SK-N-SH (cell line): ENCODE data around the gene NKD1. TPM values are rescaled to one million over a fixed set of nuclear protein-coding genes. Genes with fewer than 3 reads are reported as not detected.

ENCODE experiments used
- CTCF ChIA-PET: fragments of 300-600, 350-600 bp; formaldehyde crosslinking; extraction: SDS; loops from one replicate; lab custom pipeline; 2021; lab: Yijun Ruan, JAX
- POLR2A ChIA-PET: fragments of 350-600 bp; sonication (Branson Sonifier 250); formaldehyde crosslinking; extraction: SDS; loops from one replicate; lab custom pipeline; 2020; ENCODE audit warnings: antibody characterized with exemption, inconsistent platforms; lab: Yijun Ruan, JAX
- DNase-seq: peaks from one replicate; pipeline ENCODE4 v3.0.0; 2012
- H2AFZ ChIP-seq: fragments of 200-600 bp; sonication (generic); 2 replicates; pipeline ENCODE4 v1.8.1; 2016; ENCODE audit warnings: antibody characterized with exemption, mild to moderate bottlenecking, low read depth
- H3F3A ChIP-seq: fragments of 200-600 bp; sonication (generic); replicated peaks from 2 replicates; pipeline ENCODE3; 2016; ENCODE audit warnings: antibody characterized with exemption, mild to moderate bottlenecking; ENCODE audit not compliant: insufficient read depth
- H3K27ac ChIP-seq, 2 experiments: fragments of 200-500 bp in 1 of 2; fragments of 200-600 bp in 1 of 2; sonication (Bioruptor generic) in 1 of 2; sonication (generic), shearing (Covaris generic) in 1 of 2; 2 replicates each; pipeline versions ENCODE4 v1.5.1 to v1.6.1; 2014 to 2016; ENCODE audit warnings: low read depth in 2 of 2, inconsistent platforms in 1 of 2, low read length in 1 of 2, mild to moderate bottlenecking in 1 of 2, mixed read lengths in 1 of 2
- H3K27me3 ChIP-seq: fragments of 200-600 bp; sonication (generic), shearing (Covaris generic); 2 replicates; pipeline ENCODE4 v1.6.1; 2016; ENCODE audit warnings: mixed run types; ENCODE audit not compliant: insufficient read depth
- H3K36me3 ChIP-seq, 2 experiments: fragments of 200-500 bp in 1 of 2; fragments of 200-600 bp in 1 of 2; sonication (Bioruptor generic) in 1 of 2; sonication (generic) in 1 of 2; replicated peaks in 1 of 2; 2 replicates each; pipeline versions ENCODE3 to v1.5.1; 2014 to 2016; ENCODE audit warnings: low read length in 1 of 2, mild to moderate bottlenecking in 1 of 2; ENCODE audit not compliant: insufficient read depth in 2 of 2, control insufficient read depth in 1 of 2
- H3K4me1 ChIP-seq, 2 experiments: fragments of 200-500 bp in 1 of 2; fragments of 200-600 bp in 1 of 2; sonication (Bioruptor generic) in 1 of 2; sonication (generic), shearing (Covaris generic) in 1 of 2; 2 replicates each; pipeline versions ENCODE4 v1.5.1 to v1.6.1; 2014 to 2016; ENCODE audit warnings: low read depth in 1 of 2, low read length in 1 of 2, mixed run types in 1 of 2; ENCODE audit not compliant: insufficient read depth in 2 of 2, control insufficient read depth in 1 of 2
- H3K4me2 ChIP-seq: fragments of 200-600 bp; sonication (generic), shearing (Covaris generic); 2 replicates; pipeline ENCODE4 v1.6.1; 2017; ENCODE audit warnings: mixed run types
- H3K4me3 ChIP-seq, 2 experiments: fragments of 200-500 bp in 1 of 2; fragments of 200-600 bp in 1 of 2; sonication (Bioruptor generic) in 1 of 2; sonication (generic), shearing (Covaris generic) in 1 of 2; 2 replicates each; pipeline versions ENCODE4 v1.5.1 to v1.8.1; 2014 to 2016; ENCODE audit warnings: low read depth in 2 of 2, inconsistent platforms in 1 of 2, low read length in 1 of 2, mild to moderate bottlenecking in 1 of 2, mixed read lengths in 1 of 2, moderate library complexity in 1 of 2
- H3K79me2 ChIP-seq: fragments of 200-600 bp; sonication (generic); 2 replicates; pipeline ENCODE4 v1.8.1; 2017; ENCODE audit warnings: mild to moderate bottlenecking; ENCODE audit not compliant: insufficient read depth
- H3K9ac ChIP-seq: fragments of 200-600 bp; sonication (generic); 2 replicates; pipeline ENCODE4 v1.6.1; 2017; ENCODE audit warnings: mixed run types
- H3K9me2 ChIP-seq: fragments of 200-600 bp; sonication (generic); 2 replicates; pipeline ENCODE4 v1.6.1; 2017; ENCODE audit warnings: mixed run types
- H3K9me3 ChIP-seq: fragments of 200-600 bp; sonication (generic); 2 replicates; pipeline ENCODE4 v1.6.1; 2017; ENCODE audit warnings: mixed run types, mild to moderate bottlenecking, moderate library complexity
- H4K20me1 ChIP-seq: fragments of 200-600 bp; sonication (generic); 2 replicates; pipeline ENCODE4 v1.6.1; 2017; ENCODE audit warnings: mild to moderate bottlenecking, mixed run types; ENCODE audit not compliant: insufficient read depth
- CHD2 ChIP-seq: fragments of 150-350 bp; IDR thresholded peaks from 2 replicates; pipeline ENCODE4 v1.6.1; 2018; ENCODE audit warnings: low read length; ENCODE audit not compliant: partially characterized antibody
- ELF1 ChIP-seq: IDR thresholded peaks from 2 replicates; pipeline ENCODE4 v1.4.0; 2012
- EP300 ChIP-seq, 2 experiments: IDR thresholded peaks; 2 replicates each; pipeline versions ENCODE4 v1.4.0 to v1.6.1; 2012; ENCODE audit warnings: borderline replicate concordance in 1 of 2, low read depth in 1 of 2, low read length in 1 of 2
- EZH2phosphoT487 ChIP-seq: fragments of 200-600 bp; sonication (generic); IDR thresholded peaks from 2 replicates; pipeline ENCODE4 v1.6.1; 2017; ENCODE audit warnings: low read depth, mixed run types, mild to moderate bottlenecking, antibody characterized with exemption, moderate library complexity, borderline replicate concordance
- FOXM1 ChIP-seq: IDR thresholded peaks from 2 replicates; pipeline ENCODE4 v1.4.0; 2012; ENCODE audit warnings: low read depth, mild to moderate bottlenecking
- GABPA ChIP-seq: IDR thresholded peaks from 2 replicates; pipeline ENCODE4 v1.4.0; 2012; ENCODE audit warnings: low read depth, mild to moderate bottlenecking
- GATA2 ChIP-seq: sonication (generic); formaldehyde crosslinking; IDR thresholded peaks from 2 replicates; pipeline ENCODE4 v1.5.0; 2020; ENCODE audit warnings: mild to moderate bottlenecking, missing genetic modification reagents
- MAX ChIP-seq: IDR thresholded peaks from 2 replicates; pipeline ENCODE4 v1.4.0; 2012; ENCODE audit warnings: low read depth
- MEF2A ChIP-seq: IDR thresholded peaks from 2 replicates; pipeline ENCODE4 v1.4.0; 2012; ENCODE audit warnings: low read depth, borderline replicate concordance
- MXI1 ChIP-seq: IDR thresholded peaks from 2 replicates; pipeline ENCODE4 v1.6.1; 2012; ENCODE audit warnings: mild to moderate bottlenecking, low read depth, low read length, improper control_type of control experiment
- NRF1 ChIP-seq: IDR thresholded peaks from 2 replicates; pipeline ENCODE4 v1.6.1; 2012; ENCODE audit warnings: low read depth, mild to moderate bottlenecking, low read length
- POLR2AphosphoS5 ChIP-seq: IDR thresholded peaks from 2 replicates; pipeline ENCODE4 v1.6.1; 2012; ENCODE audit warnings: low read depth, low read length
- RAD21 ChIP-seq: IDR thresholded peaks from 2 replicates; pipeline ENCODE4 v1.6.1; 2012; ENCODE audit warnings: mild to moderate bottlenecking, low read length
- RCOR1 ChIP-seq: fragments of 150-350 bp; IDR thresholded peaks from 2 replicates; pipeline ENCODE4 v1.6.1; 2017; ENCODE audit warnings: antibody characterized with exemption, low read length
- RXRA ChIP-seq: IDR thresholded peaks from 2 replicates; pipeline ENCODE4 v1.4.0; 2012; ENCODE audit warnings: low read depth, mild to moderate bottlenecking, borderline replicate concordance
- SIN3A ChIP-seq: IDR thresholded peaks from 2 replicates; pipeline ENCODE4 v1.6.1; 2012; ENCODE audit warnings: low read depth, mild to moderate bottlenecking, low read length, moderate library complexity, borderline replicate concordance
- SMC3 ChIP-seq: IDR thresholded peaks from 2 replicates; pipeline ENCODE4 v1.6.1; 2012; ENCODE audit warnings: low read depth, low read length, improper control_type of control experiment
- TAF1 ChIP-seq: IDR thresholded peaks from 2 replicates; pipeline ENCODE4 v1.6.1; 2012; ENCODE audit warnings: low read depth, mild to moderate bottlenecking, low read length, moderate library complexity, borderline replicate concordance
- USF1 ChIP-seq: IDR thresholded peaks from 2 replicates; pipeline ENCODE4 v1.4.0; 2012; ENCODE audit warnings: low read depth, borderline replicate concordance
- YY1 ChIP-seq: IDR thresholded peaks from 2 replicates; pipeline ENCODE4 v1.4.0; 2012; ENCODE audit warnings: low read depth, mild to moderate bottlenecking
- WGBS: methylation state at CpG from one replicate; pipeline ENCODE4 v1.1.6; 2017; ENCODE audit warnings: low lambda C conversion rate; 5-methylcytosine and 5-hydroxymethylcytosine counted together
- polyA plus RNA-seq, 3 experiments: library from polyadenylated mRNA; depleted of rRNA; stranded (reverse); fragments of >200 nt; gene quantifications; 2 replicates each; pipeline ENCODE4 v1.2.3, GENCODE V29; 2012
- TF ChIP-seq, protein P1 (sequence below): IDR thresholded peaks from 2 replicates; pipeline ENCODE4 v1.4.0; 2012; ENCODE audit warnings: low read depth, borderline replicate concordance

Gene NKD1
- polyA plus RNA-seq, 1 of the 3 experiments (the other 2 are of a cell fraction), result 0.02 TPM

DNA sequence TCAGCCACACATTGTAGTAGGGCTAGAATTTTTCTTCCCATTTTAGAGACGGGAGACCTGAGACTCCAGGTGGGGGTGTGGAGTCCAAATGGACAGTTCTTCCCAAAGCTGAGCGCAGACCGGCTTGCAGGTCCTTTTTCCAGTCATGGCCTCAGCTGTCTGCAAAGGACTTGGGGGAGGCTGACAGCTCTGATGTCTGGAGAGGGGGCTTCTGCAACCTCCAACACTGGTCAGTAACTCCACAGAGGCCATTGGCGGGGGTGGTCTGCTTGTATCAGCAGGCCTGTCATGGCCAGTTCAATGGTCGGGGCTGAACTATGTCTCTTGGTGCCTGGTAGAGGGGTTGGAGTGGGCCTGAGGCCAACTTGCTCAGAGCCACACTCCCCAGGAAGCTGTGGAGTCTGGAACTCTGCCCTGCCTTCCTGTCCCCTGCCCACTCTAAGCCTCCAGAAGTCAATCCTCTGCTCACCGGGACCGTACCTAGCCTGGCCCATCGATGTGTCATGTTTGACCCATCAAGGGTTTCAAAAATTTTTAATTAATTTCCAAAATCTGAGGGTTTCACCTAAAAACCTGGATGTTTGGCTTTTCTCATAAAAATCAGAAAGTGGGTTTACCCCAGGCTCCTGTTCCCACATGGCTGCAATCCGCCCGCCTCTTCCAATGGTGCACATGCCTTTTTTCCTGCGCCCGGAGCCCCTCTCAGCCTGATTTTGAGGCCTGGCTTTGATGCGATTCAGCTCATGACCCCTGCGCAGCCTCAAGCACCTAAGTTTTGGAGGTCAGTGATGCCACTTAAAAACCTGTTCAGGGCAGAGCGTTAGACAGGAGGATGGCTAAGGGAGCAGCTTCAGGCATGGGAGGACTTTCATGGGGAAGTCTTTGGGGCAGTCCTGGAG, 93.0 kb downstream of the NKD1 start:
- no peaks in the 10 kb centered on the region for H3F3A ChIP-seq
- WGBS, result 72% methylated on average over 11 of the region's 15 CpGs
- H3K9me2 ChIP-seq, result no peaks in the 10 kb centered on the region
- no peak overlapping the region for H3K4me3 ChIP-seq
- DNase-seq, result no peak
- CTCF ChIA-PET, result interaction anchor here (3.2 kb wide), 1 partner anchor 24 kb away, joined by 11 read pairs; no protein-coding TSS in a partner anchor
- H3K79me2 ChIP-seq, result no peaks in the 10 kb centered on the region
- H3K27me3 ChIP-seq, result no peaks in the 10 kb centered on the region
- no peak overlapping the region for H3K9ac ChIP-seq
- TF ChIP-seq MEF2A (no peak), CHD2 (no peak), RXRA (no peak), NRF1 (no peak), SMC3 (no peak), USF1 (no peak), TAF1 (no peak), RAD21 (no peak), MXI1 (no peak), SIN3A (no peak), FOXM1 (no peak), EZH2phosphoT487 (no peak), GABPA (no peak)
- TF ChIP-seq, protein P1, sequence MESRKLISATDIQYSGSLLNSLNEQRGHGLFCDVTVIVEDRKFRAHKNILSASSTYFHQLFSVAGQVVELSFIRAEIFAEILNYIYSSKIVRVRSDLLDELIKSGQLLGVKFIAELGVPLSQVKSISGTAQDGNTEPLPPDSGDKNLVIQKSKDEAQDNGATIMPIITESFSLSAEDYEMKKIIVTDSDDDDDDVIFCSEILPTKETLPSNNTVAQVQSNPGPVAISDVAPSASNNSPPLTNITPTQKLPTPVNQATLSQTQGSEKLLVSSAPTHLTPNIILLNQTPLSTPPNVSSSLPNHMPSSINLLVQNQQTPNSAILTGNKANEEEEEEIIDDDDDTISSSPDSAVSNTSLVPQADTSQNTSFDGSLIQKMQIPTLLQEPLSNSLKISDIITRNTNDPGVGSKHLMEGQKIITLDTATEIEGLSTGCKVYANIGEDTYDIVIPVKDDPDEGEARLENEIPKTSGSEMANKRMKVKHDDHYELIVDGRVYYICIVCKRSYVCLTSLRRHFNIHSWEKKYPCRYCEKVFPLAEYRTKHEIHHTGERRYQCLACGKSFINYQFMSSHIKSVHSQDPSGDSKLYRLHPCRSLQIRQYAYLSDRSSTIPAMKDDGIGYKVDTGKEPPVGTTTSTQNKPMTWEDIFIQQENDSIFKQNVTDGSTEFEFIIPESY, result no peak
- no peak overlapping the region for H3K27ac ChIP-seq
- H2AFZ ChIP-seq, result no peak overlapping the region
- H3K4me2 ChIP-seq, result no peak overlapping the region
- no peaks in the 10 kb centered on the region for H3K36me3 ChIP-seq
- no peaks in the 10 kb centered on the region for H4K20me1 ChIP-seq
- H3K9me3 ChIP-seq, result no peaks in the 10 kb centered on the region
- peaks cover 0 to 4% of the 10 kb centered on the region in 2 experiments; a peak in 1 of 4 replicates for H3K4me1 ChIP-seq
- POLR2A ChIA-PET, result no interaction called here

- no peaks in the 10 kb centered on the region for H3K9me3 ChIP-seq
- H4K20me1 ChIP-seq, result no peaks in the 10 kb centered on the region
- CTCF ChIA-PET, result interaction anchor here (1.3 to 3.2 kb wide), 3 partner anchors 24 to 287 kb away, joined by 4 to 11 read pairs (median 4); no protein-coding TSS in a partner anchor
- H3F3A ChIP-seq, result no peaks in the 10 kb centered on the region
- POLR2A ChIA-PET, result no interaction called here
- H3K4me2 ChIP-seq, result no peak overlapping the region
- no peaks in the 10 kb centered on the region for H3K36me3 ChIP-seq
- H2AFZ ChIP-seq, result no peak overlapping the region
- no peak overlapping the region for H3K4me3 ChIP-seq
- H3K79me2 ChIP-seq, result no peaks in the 10 kb centered on the region
- H3K9ac ChIP-seq, result no peak overlapping the region
- H3K27ac ChIP-seq, result no peak overlapping the region
- no peaks in the 10 kb centered on the region for H3K27me3 ChIP-seq
- TF ChIP-seq CHD2 (no peak), GABPA (no peak), MAX (no peak), MEF2A (no peak), GATA2 (CRISPR knock-in tag) (no peak), YY1 (no peak), SMC3 (no peak), ELF1 (no peak), POLR2AphosphoS5 (no peak), EP300 (IDR thresholded peaks at IDR 0.05; ENCODE audit: borderline replicate concordance in 1 of 2, low read depth in 1 of 2, low read length in 1 of 2) (no peak), RCOR1 (no peak)
- no peaks in the 10 kb centered on the region for H3K9me2 ChIP-seq
- 61% methylated on average over 3 of the region's 4 CpGs for WGBS
- H3K4me1 ChIP-seq, result peaks cover 0 to 4% of the 10 kb centered on the region in 2 experiments; a peak in 1 of 4 replicates
- DNase-seq, result no peak
Measured at GRCh38 chr16:50641818-50642187, 93.6 kb downstream of the NKD1 start.
